Measurements from ENCODE around the gene CDH20. TPM values are rescaled to one million over a fixed set of nuclear protein-coding genes. Genes with fewer than 3 reads are reported as not detected.

The CDH20 gene
- polyA plus RNA-seq, 3 donors = not detected

DNA sequence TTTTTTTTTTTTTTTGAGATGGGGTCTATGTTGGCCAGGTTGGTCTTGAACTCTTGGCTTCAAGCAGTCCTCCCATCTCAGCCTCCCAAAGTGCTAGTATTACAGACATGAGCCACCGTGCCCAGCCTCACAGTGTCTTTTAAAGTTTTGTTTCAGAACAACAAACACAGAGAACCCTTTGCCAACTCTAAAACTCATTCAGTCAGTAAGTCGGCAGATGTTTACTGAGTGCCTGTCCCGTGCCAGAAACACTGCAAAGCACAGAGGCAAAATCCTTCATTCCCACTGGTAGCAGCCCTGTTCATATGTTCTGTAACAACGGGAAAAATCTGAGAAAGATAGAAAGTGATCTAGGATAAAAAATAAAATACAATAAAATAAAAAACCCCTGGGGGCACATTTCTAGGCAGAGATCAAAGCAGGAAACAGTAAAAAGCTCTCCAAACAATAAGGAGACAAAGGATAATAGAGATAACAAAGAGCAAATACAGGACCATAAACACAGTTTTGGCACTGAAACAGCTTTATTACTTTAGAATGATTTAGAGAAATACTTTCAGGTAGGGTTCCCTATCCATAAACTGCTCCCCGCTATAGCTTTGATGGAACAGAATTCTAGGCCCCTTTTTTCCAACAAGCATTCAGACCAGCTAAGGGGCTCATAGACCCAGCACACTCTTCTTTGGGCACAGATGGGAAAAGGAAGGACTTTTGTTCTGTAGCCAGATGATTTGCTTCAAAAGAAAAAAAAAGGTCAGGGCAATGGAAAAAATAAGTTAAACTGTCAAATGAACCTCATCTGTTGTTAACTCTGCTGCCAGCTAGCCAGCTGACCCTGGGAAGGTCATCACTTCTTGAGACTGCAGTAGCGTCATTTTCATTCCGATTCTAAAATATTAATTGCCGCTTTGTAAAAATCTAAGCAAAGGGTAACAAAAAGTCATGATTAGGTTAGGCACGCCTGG, 212.3 kb downstream of the CDH20 start:
- Mint-ChIP-seq H3K36me3 (no peaks in the 10 kb centered on the region), H3K4me3 (no peak overlapping the region), H3K27ac (no peak overlapping the region), H3K4me1 (no peaks in the 10 kb centered on the region), H3K9me3 (peaks cover 0 to 4% (median 0%) of the 10 kb centered on the region in 7 donors), H3K27me3 (ENCODE audit: low read depth in 3 of 3) (peaks cover 1 to 4% (median 3%) of the 10 kb centered on the region in 3 donors)
- no peaks in the 10 kb centered on the region for H3K27me3 ChIP-seq (ENCODE audit: control insufficient read depth in 2 of 2, insufficient read depth in 2 of 2, low read length in 2 of 2)
- no peak overlapping the region for H3K4me3 ChIP-seq (replicated peaks in 1 of 3; ENCODE audit: low read depth in 2 of 3, low read length in 3 of 3)
- TF ChIP-seq, protein P1, sequence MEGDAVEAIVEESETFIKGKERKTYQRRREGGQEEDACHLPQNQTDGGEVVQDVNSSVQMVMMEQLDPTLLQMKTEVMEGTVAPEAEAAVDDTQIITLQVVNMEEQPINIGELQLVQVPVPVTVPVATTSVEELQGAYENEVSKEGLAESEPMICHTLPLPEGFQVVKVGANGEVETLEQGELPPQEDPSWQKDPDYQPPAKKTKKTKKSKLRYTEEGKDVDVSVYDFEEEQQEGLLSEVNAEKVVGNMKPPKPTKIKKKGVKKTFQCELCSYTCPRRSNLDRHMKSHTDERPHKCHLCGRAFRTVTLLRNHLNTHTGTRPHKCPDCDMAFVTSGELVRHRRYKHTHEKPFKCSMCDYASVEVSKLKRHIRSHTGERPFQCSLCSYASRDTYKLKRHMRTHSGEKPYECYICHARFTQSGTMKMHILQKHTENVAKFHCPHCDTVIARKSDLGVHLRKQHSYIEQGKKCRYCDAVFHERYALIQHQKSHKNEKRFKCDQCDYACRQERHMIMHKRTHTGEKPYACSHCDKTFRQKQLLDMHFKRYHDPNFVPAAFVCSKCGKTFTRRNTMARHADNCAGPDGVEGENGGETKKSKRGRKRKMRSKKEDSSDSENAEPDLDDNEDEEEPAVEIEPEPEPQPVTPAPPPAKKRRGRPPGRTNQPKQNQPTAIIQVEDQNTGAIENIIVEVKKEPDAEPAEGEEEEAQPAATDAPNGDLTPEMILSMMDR (IDR thresholded peaks at IDR 0.05) = no peak
- H3K36me3 ChIP-seq (replicated peaks in 1 of 2; ENCODE audit: control insufficient read depth in 1 of 2, insufficient read depth in 2 of 2, low read length in 2 of 2) = no peaks in the 10 kb centered on the region
- intact Hi-C loops (cut with micrococcal nuclease) = no loop called here
- no peak overlapping the region for H2AFZ ChIP-seq (ENCODE audit: insufficient read depth, low read depth, low read length, poor library complexity, severe bottlenecking)
- H3K4me1 ChIP-seq (ENCODE audit: control insufficient read depth in 1 of 2, insufficient read depth in 2 of 2, low read length in 2 of 2) = no peaks in the 10 kb centered on the region
- H3K9me3 ChIP-seq (replicated peaks in 1 of 2; ENCODE audit: control insufficient read depth in 1 of 2, insufficient read depth in 1 of 2, low read length in 2 of 2) = no peaks in the 10 kb centered on the region
- WGBS (ENCODE audit: insufficient coverage) = 93% methylated on average over 5 of the region's 9 CpGs
- no peak for DNase-seq
- no peak overlapping the region for H3K4me2 ChIP-seq (replicated peaks; ENCODE audit: extremely low read depth, low read length, poor library complexity, severe bottlenecking)
- H3K79me2 ChIP-seq (ENCODE audit: insufficient read depth, low read length) = no peaks in the 10 kb centered on the region
- no peak overlapping the region for H3K27ac ChIP-seq (ENCODE audit: low read depth in 1 of 2, low read length in 2 of 2)
- no peaks in the 10 kb centered on the region for H4K20me1 ChIP-seq (ENCODE audit: insufficient read depth, low read length)
- H3K9ac ChIP-seq (ENCODE audit: insufficient read depth, low read length, poor library complexity, severe bottlenecking) = no peak overlapping the region

DNA sequence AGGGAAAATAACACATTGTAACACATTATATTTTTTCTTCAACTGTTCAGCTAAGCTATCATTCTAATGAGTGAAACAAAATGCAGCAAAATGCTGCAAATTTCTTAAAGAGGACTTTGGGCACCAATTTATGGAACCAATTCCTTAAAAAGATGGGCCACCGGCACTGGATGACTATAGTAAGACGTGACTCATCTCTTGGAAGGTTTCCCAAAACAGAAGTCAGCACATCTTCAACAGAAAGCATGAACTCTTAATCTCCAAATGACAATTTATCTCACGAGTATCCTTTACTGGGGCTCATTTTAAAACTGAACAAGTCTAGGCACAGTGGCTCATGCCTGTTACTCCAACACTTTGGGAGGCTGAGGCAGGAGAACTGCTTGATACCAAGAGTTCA, 213.4 kb downstream of the CDH20 start:
- no peak overlapping the region for H3K4me2 ChIP-seq (replicated peaks; ENCODE audit: extremely low read depth, low read length, poor library complexity, severe bottlenecking)
- Mint-ChIP-seq H3K4me3 (no peak overlapping the region), H3K36me3 (no peaks in the 10 kb centered on the region), H3K4me1 (no peaks in the 10 kb centered on the region), H3K27ac (no peak overlapping the region), H3K9me3 (peaks cover 0 to 4% (median 0%) of the 10 kb centered on the region in 7 donors), H3K27me3 (ENCODE audit: low read depth in 3 of 3) (peaks cover 1 to 4% (median 3%) of the 10 kb centered on the region in 3 donors)
- H3K4me1 ChIP-seq (ENCODE audit: control insufficient read depth in 1 of 2, insufficient read depth in 2 of 2, low read length in 2 of 2) = no peaks in the 10 kb centered on the region
- no peaks in the 10 kb centered on the region for H3K36me3 ChIP-seq (replicated peaks in 1 of 2; ENCODE audit: control insufficient read depth in 1 of 2, insufficient read depth in 2 of 2, low read length in 2 of 2)
- no peaks in the 10 kb centered on the region for H4K20me1 ChIP-seq (ENCODE audit: insufficient read depth, low read length)
- H3K79me2 ChIP-seq (ENCODE audit: insufficient read depth, low read length) = no peaks in the 10 kb centered on the region
- no peak overlapping the region for H2AFZ ChIP-seq (ENCODE audit: insufficient read depth, low read depth, low read length, poor library complexity, severe bottlenecking)
- intact Hi-C loops (cut with micrococcal nuclease) = no loop called here
- no peak for DNase-seq
- 83% methylated on average over 3 of the region's 3 CpGs for WGBS (ENCODE audit: insufficient coverage)
- H3K27ac ChIP-seq (ENCODE audit: low read depth in 1 of 2, low read length in 2 of 2) = no peak overlapping the region
- H3K4me3 ChIP-seq (replicated peaks in 1 of 3; ENCODE audit: low read depth in 2 of 3, low read length in 3 of 3) = no peak overlapping the region
- H3K27me3 ChIP-seq (ENCODE audit: control insufficient read depth in 2 of 2, insufficient read depth in 2 of 2, low read length in 2 of 2) = no peaks in the 10 kb centered on the region
- H3K9ac ChIP-seq (ENCODE audit: insufficient read depth, low read length, poor library complexity, severe bottlenecking) = no peak overlapping the region
- TF ChIP-seq, protein P1 (IDR thresholded peaks at IDR 0.05) = no peak
- no peaks in the 10 kb centered on the region for H3K9me3 ChIP-seq (replicated peaks in 1 of 2; ENCODE audit: control insufficient read depth in 1 of 2, insufficient read depth in 1 of 2, low read length in 2 of 2)
